Measurements from ENCODE around the gene ASF1B. TPM values are rescaled to one million over a fixed set of nuclear protein-coding genes. Genes with fewer than 3 reads are reported as not detected.

ASF1B gene
- total RNA-seq, 6 experiments from 2014 or later, result 11.0 to 22.8 (median 18.6) TPM

DNA sequence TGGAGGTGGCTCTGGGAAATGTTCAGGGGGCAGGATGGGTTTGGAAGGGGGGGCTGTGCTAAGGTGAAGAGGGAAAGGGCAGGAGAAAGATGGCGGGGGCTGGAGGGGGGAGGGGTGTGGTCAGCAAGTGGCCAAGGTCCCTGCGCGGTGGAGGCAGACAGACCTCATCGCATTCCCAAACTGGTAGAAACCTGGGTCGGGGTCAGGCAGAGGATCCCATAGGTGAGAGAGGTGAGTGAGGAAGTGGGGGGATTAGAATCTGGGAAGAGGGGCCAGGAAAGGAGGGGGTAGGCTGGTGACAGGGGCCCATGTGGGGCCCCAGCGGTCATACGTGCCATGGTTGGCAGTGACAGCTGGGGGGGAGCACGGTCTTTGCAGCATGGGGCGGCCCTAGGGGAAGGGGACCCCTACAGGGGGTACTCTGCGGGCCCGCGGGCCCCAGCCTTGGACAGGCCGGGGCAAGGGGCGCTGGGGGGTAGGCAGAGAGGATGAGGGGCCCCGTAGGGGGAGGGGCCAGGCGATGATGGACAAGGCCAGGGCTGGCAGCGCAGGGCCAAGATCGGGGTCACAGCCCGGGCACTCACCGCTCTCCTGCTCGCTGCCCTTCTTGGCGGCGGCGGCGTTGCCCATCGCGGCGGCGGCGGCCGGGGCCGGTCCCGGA, 19.3 kb downstream of the ASF1B start:
- Mint-ChIP-seq H3K36me3 (ENCODE audit: low read depth) (no peaks in the 10 kb centered on the region), H3K4me1 (ENCODE audit: low read depth) (peaks cover 48% of the 10 kb centered on the region), H3K9me3 (no peaks in the 10 kb centered on the region), H3K27ac (peak overlapping the region; percentile 65), H3K4me3 (peak overlapping the region; percentile 90), H3K27me3 (ENCODE audit: insufficient read depth) (0 out of 2 replicates have a peak, but pooled peaks cover 1% of the 10 kb centered on the region)
- TF ChIP-seq, protein P1, sequence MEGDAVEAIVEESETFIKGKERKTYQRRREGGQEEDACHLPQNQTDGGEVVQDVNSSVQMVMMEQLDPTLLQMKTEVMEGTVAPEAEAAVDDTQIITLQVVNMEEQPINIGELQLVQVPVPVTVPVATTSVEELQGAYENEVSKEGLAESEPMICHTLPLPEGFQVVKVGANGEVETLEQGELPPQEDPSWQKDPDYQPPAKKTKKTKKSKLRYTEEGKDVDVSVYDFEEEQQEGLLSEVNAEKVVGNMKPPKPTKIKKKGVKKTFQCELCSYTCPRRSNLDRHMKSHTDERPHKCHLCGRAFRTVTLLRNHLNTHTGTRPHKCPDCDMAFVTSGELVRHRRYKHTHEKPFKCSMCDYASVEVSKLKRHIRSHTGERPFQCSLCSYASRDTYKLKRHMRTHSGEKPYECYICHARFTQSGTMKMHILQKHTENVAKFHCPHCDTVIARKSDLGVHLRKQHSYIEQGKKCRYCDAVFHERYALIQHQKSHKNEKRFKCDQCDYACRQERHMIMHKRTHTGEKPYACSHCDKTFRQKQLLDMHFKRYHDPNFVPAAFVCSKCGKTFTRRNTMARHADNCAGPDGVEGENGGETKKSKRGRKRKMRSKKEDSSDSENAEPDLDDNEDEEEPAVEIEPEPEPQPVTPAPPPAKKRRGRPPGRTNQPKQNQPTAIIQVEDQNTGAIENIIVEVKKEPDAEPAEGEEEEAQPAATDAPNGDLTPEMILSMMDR (IDR thresholded peaks at IDR 0.05), result 0 out of 2 replicates have a peak, but pooled peaks have one; percentile 9
- DNase-seq, result no peak

DNA sequence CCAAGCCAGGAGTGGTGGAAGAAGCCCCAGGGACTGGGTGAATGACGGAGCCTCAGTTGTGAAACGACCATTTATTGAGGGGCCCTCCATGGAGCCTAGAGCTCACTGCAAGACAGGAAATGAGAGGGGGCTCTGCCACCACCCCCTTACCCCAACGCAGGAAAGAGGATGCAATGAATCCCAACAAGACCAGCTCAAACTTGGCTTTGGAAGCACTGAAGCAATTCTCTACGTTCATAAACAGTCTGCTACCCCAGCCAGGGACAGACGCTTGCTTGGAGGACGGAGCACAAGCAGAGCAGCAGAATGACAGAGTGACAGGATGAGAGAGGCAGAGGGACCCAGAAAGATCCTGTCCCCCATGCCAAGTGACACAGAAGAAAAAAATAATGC, 19.9 kb downstream of the ASF1B start:
- peak overlapping the region; percentile 65 for H3K27ac Mint-ChIP-seq
- DNase-seq, result no peak
- H3K27me3 Mint-ChIP-seq (ENCODE audit: insufficient read depth), result 0 out of 2 replicates have a peak, but pooled peaks cover 1% of the 10 kb centered on the region
- H3K36me3 Mint-ChIP-seq (ENCODE audit: low read depth), result no peaks in the 10 kb centered on the region
- peaks cover 48% of the 10 kb centered on the region for H3K4me1 Mint-ChIP-seq (ENCODE audit: low read depth)
- H3K4me3 Mint-ChIP-seq, result peak overlapping the region; percentile 90
- TF ChIP-seq, protein P1 (IDR thresholded peaks at IDR 0.05), result no peak
- H3K9me3 Mint-ChIP-seq, result no peaks in the 10 kb centered on the region

GRCh38 chr19:14115756-14116155, 20.6 kb downstream of the ASF1B start:
- no peak for DNase-seq
- Mint-ChIP-seq H3K4me3 (peak overlapping the region; percentile 90), H3K9me3 (no peaks in the 10 kb centered on the region), H3K36me3 (ENCODE audit: low read depth) (no peaks in the 10 kb centered on the region), H3K4me1 (ENCODE audit: low read depth) (peaks cover 48% of the 10 kb centered on the region), H3K27ac (peak overlapping the region; percentile 65), H3K27me3 (ENCODE audit: insufficient read depth) (0 out of 2 replicates have a peak, but pooled peaks cover 1% of the 10 kb centered on the region)
- TF ChIP-seq, protein P1 (IDR thresholded peaks at IDR 0.05), result no peak

DNA sequence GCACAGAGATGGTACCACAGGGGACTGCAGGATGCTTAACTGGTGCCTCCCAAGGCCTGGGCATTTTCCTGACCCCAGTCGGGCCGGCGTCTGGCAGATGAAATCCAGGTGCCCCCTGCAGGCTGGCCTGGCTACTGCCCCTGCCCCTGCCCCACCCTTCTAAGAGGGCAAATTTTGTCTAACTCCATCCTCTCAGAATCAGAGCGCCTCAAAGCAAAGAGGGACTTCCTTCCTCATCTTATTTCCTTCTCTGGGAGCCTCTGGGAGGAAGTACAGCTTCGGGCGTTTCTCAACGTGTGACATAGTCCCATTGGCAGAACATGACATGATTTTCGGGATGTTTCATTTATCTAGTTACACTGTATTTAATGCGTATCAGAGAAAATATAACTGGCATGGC, 21.5 kb downstream of the ASF1B start:
- DNase-seq, result no peak
- H3K27me3 Mint-ChIP-seq (ENCODE audit: insufficient read depth), result 0 out of 2 replicates have a peak, but pooled peaks cover 1% of the 10 kb centered on the region
- no peak overlapping the region for H3K27ac Mint-ChIP-seq
- TF ChIP-seq, protein P1 (IDR thresholded peaks at IDR 0.05), result peak; percentile 73
- H3K4me1 Mint-ChIP-seq (ENCODE audit: low read depth), result peaks cover 48% of the 10 kb centered on the region
- H3K4me3 Mint-ChIP-seq, result no peak overlapping the region
- H3K36me3 Mint-ChIP-seq (ENCODE audit: low read depth), result no peaks in the 10 kb centered on the region
- no peaks in the 10 kb centered on the region for H3K9me3 Mint-ChIP-seq

DNA sequence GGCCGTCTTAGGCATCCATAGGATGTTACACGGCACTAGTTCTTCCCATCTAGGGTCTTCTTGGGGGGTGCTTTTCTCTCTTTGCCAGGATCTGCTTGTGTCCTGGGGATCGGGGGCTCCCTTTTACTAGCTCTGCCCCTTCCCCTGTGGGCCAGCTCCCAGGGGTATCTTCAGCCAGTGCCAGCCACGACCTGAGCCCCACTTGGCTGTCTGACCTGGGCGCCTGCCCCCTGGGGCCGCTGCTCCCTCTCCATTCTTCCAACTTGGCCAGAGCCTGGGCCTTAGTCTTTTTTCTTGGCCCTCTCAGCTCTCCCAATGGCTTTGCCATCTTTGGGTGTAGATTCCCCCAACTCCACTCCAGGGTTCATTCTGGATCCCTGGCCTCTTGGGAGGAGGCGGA, 21.9 kb downstream of the ASF1B start:
- Mint-ChIP-seq H3K9me3 (no peaks in the 10 kb centered on the region), H3K4me1 (ENCODE audit: low read depth) (peaks cover 48% of the 10 kb centered on the region), H3K27ac (no peak overlapping the region), H3K4me3 (no peak overlapping the region), H3K27me3 (ENCODE audit: insufficient read depth) (0 out of 2 replicates have a peak, but pooled peaks cover 1% of the 10 kb centered on the region), H3K36me3 (ENCODE audit: low read depth) (no peaks in the 10 kb centered on the region)
- DNase-seq, result no peak
- TF ChIP-seq, protein P1 (IDR thresholded peaks at IDR 0.05), result no peak
